Loucy (cell line): ENCODE results near the gene CD28.

Experiments used
- H2AFZ ChIP-seq: fragments of 200-600 bp; sonication (generic); 2 replicates; pipeline ENCODE4 v1.6.0; 2016; ENCODE audit warnings: antibody characterized with exemption, mild to moderate bottlenecking, low read length, moderate library complexity
- H3F3A ChIP-seq: fragments of 200-600 bp; 2 replicates; pipeline ENCODE4 v1.6.0; 2016; ENCODE audit warnings: antibody characterized with exemption, low read depth, mild to moderate bottlenecking
- H3K27me3 ChIP-seq: fragments of 200-600 bp; sonication (generic); 2 replicates; pipeline ENCODE4 v1.6.1; 2014; ENCODE audit warnings: low read length, mild to moderate bottlenecking; ENCODE audit not compliant: insufficient read depth, poor library complexity, severe bottlenecking
- H3K36me3 ChIP-seq: fragments of 200-600 bp; sonication (generic); 2 replicates; pipeline ENCODE4 v1.6.1; 2016; ENCODE audit warnings: low read length; ENCODE audit not compliant: insufficient read depth
- H3K4me1 ChIP-seq: fragments of 200-600 bp; sonication (generic); 2 replicates; pipeline ENCODE4 v1.5.1; 2014; ENCODE audit warnings: low read length, mild to moderate bottlenecking; ENCODE audit not compliant: insufficient read depth, poor library complexity, severe bottlenecking
- H3K4me2 ChIP-seq: fragments of 200-600 bp; sonication (generic); 2 replicates; pipeline ENCODE4 v1.6.0; 2014; ENCODE audit warnings: antibody characterized with exemption, low read length, low read depth, mild to moderate bottlenecking; ENCODE audit not compliant: poor library complexity, severe bottlenecking
- H3K4me3 ChIP-seq: fragments of 200-600 bp; sonication (generic); 2 replicates; pipeline ENCODE4 v1.5.1; 2014; ENCODE audit warnings: low read length, mild to moderate bottlenecking, mixed read lengths; ENCODE audit not compliant: poor library complexity, severe bottlenecking
- H3K79me2 ChIP-seq: fragments of 200-600 bp; sonication (generic); 2 replicates; pipeline ENCODE4 v1.6.1; 2014; ENCODE audit warnings: low read length; ENCODE audit not compliant: insufficient read depth
- H3K9ac ChIP-seq: fragments of 200-600 bp; sonication (generic); 2 replicates; pipeline ENCODE4 v1.6.0; 2014; ENCODE audit warnings: mild to moderate bottlenecking, low read depth, low read length, moderate library complexity; ENCODE audit not compliant: poor library complexity, severe bottlenecking
- H3K9me2 ChIP-seq: fragments of 200-600 bp; sonication (generic); replicated peaks from 2 replicates; pipeline ENCODE4 v1.6.1; 2016; ENCODE audit warnings: low read depth, low read length, mixed read lengths
- H3K9me3 ChIP-seq: fragments of 200-600 bp; sonication (generic); 2 replicates; pipeline ENCODE4 v1.6.1; 2014; ENCODE audit warnings: mild to moderate bottlenecking, antibody characterized with exemption, low read length, low read depth; ENCODE audit not compliant: insufficient read depth
- H4K20me1 ChIP-seq: fragments of 200-600 bp; sonication (generic); 2 replicates; pipeline ENCODE4 v1.6.0; 2014; ENCODE audit warnings: antibody characterized with exemption, low read length, mild to moderate bottlenecking; ENCODE audit not compliant: insufficient read depth, poor library complexity, severe bottlenecking
- CTCF ChIP-seq: fragments of 200-600 bp; sonication (generic); conservative IDR thresholded peaks from 2 replicates; pipeline ENCODE4 v1.5.1; 2014; ENCODE audit warnings: mild to moderate bottlenecking, antibody characterized with exemption, low read length
- EZH2phosphoT487 ChIP-seq: fragments of 200-600 bp; IDR thresholded peaks from 2 replicates; pipeline ENCODE4 v1.6.1; 2018; ENCODE audit warnings: antibody characterized with exemption, mild to moderate bottlenecking, moderate library complexity, borderline replicate concordance

Gene CD28

DNA sequence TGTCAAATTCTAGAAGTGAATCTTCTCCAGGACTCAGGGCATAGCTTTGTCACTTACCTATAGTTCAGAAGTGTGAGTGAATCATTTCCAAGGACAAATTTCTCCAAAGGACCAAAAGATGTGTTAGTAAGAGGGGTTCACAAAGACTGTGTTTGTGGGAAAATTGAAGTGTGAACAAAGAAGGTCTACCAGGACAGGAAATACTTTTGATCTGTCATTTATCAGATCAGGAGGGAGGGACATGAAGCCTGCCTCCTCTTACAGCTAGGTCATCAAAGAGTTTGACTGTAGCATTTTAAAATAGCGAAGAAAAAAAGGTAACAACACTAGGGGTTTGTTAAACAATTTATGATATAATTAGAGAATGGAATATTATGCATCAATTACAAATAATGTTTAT, 2.0 kb upstream of the CD28 start:
- Histone ChIP-seq H3K79me2 (peaks cover 22% of the 10 kb centered on the region), H3F3A (no peaks in the 10 kb centered on the region), H3K27me3 (no peaks in the 10 kb centered on the region), H3K4me2 (peak overlapping the region; percentile 41), H3K36me3 (no peaks in the 10 kb centered on the region), H3K9ac (peak overlapping the region; percentile 1), H4K20me1 (no peaks in the 10 kb centered on the region), H3K4me3 (no peak overlapping the region), H3K4me1 (peaks cover 48% of the 10 kb centered on the region), H2AFZ (0 out of 2 replicates have a peak overlapping the region, but pooled peaks have one; percentile 59), H3K9me2 (no peaks in the 10 kb centered on the region), H3K9me3 (no peaks in the 10 kb centered on the region)
- TF ChIP-seq EZH2phosphoT487 (no peak), CTCF (no peak)

DNA sequence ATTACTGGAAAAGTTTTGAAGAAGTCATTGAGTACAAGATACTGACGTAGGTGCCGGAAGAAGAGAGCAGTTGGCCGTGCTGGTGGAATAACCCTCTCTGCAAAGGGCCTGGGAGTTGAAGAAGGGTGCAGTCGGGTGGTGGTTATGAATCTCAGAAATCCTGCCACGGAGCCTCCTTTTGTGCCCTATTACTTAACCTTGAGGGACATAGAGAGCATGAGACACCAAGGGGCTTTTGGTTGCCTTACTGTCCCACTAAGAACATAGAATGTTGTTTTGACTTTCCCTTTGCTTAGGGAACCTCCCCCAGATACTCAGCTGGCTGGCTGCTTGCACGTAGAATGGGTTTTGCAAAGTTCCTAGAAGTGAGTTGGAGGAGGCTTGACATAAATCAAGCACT, 1.3 kb upstream of the CD28 start:
- Histone ChIP-seq H3K9me2 (no peaks in the 10 kb centered on the region), H3K79me2 (peaks cover 30% of the 10 kb centered on the region), H3K4me2 (peak overlapping the region; percentile 41), H3K9ac (peak overlapping the region; percentile 1), H3K4me3 (no peak overlapping the region), H2AFZ (0 out of 2 replicates have a peak overlapping the region, but pooled peaks have one; percentile 6), H3K9me3 (no peaks in the 10 kb centered on the region), H3K36me3 (no peaks in the 10 kb centered on the region), H3K27me3 (no peaks in the 10 kb centered on the region), H4K20me1 (no peaks in the 10 kb centered on the region), H3K4me1 (peaks cover 55% of the 10 kb centered on the region), H3F3A (no peaks in the 10 kb centered on the region)
- TF ChIP-seq EZH2phosphoT487: no peak
- TF ChIP-seq CTCF: no peak

DNA sequence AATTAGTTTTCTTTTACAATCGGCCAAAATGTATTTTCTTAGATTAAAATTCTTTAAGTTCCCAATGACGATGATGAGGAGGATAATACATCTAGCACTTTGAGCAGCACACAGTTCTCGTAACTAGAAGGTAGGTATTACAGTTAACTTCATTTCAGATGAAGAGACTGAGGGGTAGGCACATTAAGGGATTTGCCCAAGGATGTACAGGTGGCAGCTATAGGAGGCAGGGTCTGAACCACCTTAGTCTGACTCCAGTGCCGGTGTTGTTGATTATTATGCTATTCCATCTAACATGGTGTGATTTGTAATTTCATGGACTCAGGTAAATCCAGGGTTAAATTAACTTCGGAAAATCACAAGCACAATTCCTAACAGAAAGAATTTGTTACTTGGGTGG, 1.1 kb downstream of the CD28 start:
- H3K9me2 ChIP-seq: no peaks in the 10 kb centered on the region
- no peaks in the 10 kb centered on the region for H4K20me1 ChIP-seq
- H2AFZ ChIP-seq: no peak overlapping the region
- no peaks in the 10 kb centered on the region for H3K36me3 ChIP-seq
- peak overlapping the region; percentile 41 for H3K4me2 ChIP-seq
- H3K4me3 ChIP-seq: peak overlapping the region; percentile 63
- peak overlapping the region; percentile 57 for H3K9ac ChIP-seq
- no peaks in the 10 kb centered on the region for H3K27me3 ChIP-seq
- peaks cover 71% of the 10 kb centered on the region for H3K4me1 ChIP-seq
- no peak for TF ChIP-seq EZH2phosphoT487
- no peak for TF ChIP-seq CTCF
- no peaks in the 10 kb centered on the region for H3F3A ChIP-seq
- H3K79me2 ChIP-seq: peaks cover 48% of the 10 kb centered on the region
- no peaks in the 10 kb centered on the region for H3K9me3 ChIP-seq
